Thoracic aorta (tissue), 2 donors: ENCODE measurements around the gene TSPAN5. TPM values are rescaled to one million over a fixed set of nuclear protein-coding genes. Genes with fewer than 3 reads are reported as not detected.

Source experiments
- ATAC-seq: fragments of 150-250 bp; one replicate; pipeline ENCODE4 v1.8.0; 2017; ENCODE audit warnings: low read depth; ENCODE audit not compliant: insufficient number of reproducible peaks, low FRiP score
- DNase-seq: peaks from one replicate; pipeline ENCODE4 v3.0.0-alpha.2; 2020; ENCODE audit warnings: low spot score
- H3K27ac ChIP-seq, 2 donors: fragments of 200-600 bp; sonication (generic); 1 replicate in 1 of 2; 2 replicates in 1 of 2; pipeline ENCODE4 v1.5.1; 2016; ENCODE audit warnings: mild to moderate bottlenecking in 2 of 2, moderate library complexity in 2 of 2
- H3K27me3 ChIP-seq: fragments of 200-600 bp; sonication (generic); replicated peaks from 2 replicates; pipeline ENCODE4 v1.6.0; 2016; ENCODE audit warnings: mild to moderate bottlenecking; ENCODE audit not compliant: insufficient read depth
- H3K36me3 ChIP-seq: fragments of 200-600 bp; sonication (generic); one replicate; pipeline ENCODE4 v1.5.1; 2016
- H3K4me1 ChIP-seq, 2 donors: fragments of 200-600 bp; sonication (generic); 1 replicate in 1 of 2; 2 replicates in 1 of 2; pipeline versions ENCODE4 v1.5.1 to v1.6.0; 2016; ENCODE audit warnings: low read depth in 2 of 2, mild to moderate bottlenecking in 1 of 2; ENCODE audit not compliant: control insufficient read depth in 1 of 2
- H3K4me3 ChIP-seq: fragments of 200-600 bp; sonication (generic); 2 replicates; pipeline ENCODE4 v1.5.1; 2016; ENCODE audit warnings: mild to moderate bottlenecking
- H3K9me3 ChIP-seq: fragments of 200-600 bp; sonication (generic); 2 replicates; pipeline ENCODE4 v1.5.1; 2016
- total RNA-seq, 2 donors: library from RNA; depleted of rRNA; stranded (reverse); fragments of >200 nt; gene quantifications; one replicate each; pipeline versions ENCODE4 v1.1.0 to v1.2.3, GENCODE V29; 2016
- TF ChIP-seq, protein P1 (sequence below): fragments of 200-600 bp; sonication (generic); IDR thresholded peaks from one replicate; pipeline ENCODE4 v1.5.1; 2019; ENCODE audit warnings: antibody characterized with exemption

TSPAN5 gene
- total RNA-seq, 2 donors from 2014 or later = 7.7 to 11.4 TPM

DNA sequence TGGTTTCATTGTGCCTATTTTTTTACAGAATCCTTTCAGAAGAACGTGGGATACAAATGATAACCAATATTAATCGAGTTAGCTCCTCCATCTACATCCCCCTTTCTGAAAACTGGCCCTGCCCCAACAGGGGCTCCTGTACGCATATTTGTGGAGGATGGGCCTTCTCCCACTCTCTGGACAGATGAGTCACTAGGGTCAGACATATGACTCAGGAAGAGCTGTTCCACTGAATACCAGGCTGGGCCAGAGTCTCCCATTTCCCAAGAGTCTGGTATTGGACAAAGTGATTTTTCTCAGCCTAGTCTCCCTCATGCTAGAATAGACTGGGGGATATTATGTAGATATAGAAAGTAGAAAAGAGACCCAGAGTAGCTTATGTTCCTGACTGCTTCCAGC is 142.4 kb downstream of the TSPAN5 start:
- H3K9me3 ChIP-seq = no peaks in the 10 kb centered on the region
- TF ChIP-seq, protein P1, sequence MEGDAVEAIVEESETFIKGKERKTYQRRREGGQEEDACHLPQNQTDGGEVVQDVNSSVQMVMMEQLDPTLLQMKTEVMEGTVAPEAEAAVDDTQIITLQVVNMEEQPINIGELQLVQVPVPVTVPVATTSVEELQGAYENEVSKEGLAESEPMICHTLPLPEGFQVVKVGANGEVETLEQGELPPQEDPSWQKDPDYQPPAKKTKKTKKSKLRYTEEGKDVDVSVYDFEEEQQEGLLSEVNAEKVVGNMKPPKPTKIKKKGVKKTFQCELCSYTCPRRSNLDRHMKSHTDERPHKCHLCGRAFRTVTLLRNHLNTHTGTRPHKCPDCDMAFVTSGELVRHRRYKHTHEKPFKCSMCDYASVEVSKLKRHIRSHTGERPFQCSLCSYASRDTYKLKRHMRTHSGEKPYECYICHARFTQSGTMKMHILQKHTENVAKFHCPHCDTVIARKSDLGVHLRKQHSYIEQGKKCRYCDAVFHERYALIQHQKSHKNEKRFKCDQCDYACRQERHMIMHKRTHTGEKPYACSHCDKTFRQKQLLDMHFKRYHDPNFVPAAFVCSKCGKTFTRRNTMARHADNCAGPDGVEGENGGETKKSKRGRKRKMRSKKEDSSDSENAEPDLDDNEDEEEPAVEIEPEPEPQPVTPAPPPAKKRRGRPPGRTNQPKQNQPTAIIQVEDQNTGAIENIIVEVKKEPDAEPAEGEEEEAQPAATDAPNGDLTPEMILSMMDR = no peak
- no peak for DNase-seq
- no peak for ATAC-seq
- H3K36me3 ChIP-seq = no peaks in the 10 kb centered on the region
- H3K27ac ChIP-seq = no peak overlapping the region
- H3K4me3 ChIP-seq = no peak overlapping the region
- no peaks in the 10 kb centered on the region for H3K4me1 ChIP-seq
- no peaks in the 10 kb centered on the region for H3K27me3 ChIP-seq

DNA sequence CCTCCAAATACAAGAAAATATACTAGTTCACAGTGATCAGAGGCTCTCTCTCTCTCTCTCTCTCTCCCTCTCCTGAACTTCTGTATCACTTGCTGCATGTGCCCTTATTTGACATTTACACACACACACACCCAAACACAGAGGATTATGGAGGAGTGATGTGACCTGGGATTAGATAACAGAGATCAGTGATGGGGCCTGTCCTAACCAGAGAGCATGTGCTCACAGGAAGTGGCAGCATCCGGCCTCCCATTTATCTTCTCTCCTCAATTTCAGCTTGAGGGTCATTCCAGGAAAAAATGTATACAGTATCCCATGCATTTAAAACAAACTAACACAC is 143.0 kb downstream of the TSPAN5 start:
- Histone ChIP-seq H3K36me3 (no peaks in the 10 kb centered on the region), H3K4me1 (no peaks in the 10 kb centered on the region), H3K27ac (no peak overlapping the region), H3K27me3 (no peaks in the 10 kb centered on the region), H3K4me3 (no peak overlapping the region), H3K9me3 (no peaks in the 10 kb centered on the region)
- no peak for ATAC-seq
- TF ChIP-seq, protein P1 = no peak
- no peak for DNase-seq

DNA sequence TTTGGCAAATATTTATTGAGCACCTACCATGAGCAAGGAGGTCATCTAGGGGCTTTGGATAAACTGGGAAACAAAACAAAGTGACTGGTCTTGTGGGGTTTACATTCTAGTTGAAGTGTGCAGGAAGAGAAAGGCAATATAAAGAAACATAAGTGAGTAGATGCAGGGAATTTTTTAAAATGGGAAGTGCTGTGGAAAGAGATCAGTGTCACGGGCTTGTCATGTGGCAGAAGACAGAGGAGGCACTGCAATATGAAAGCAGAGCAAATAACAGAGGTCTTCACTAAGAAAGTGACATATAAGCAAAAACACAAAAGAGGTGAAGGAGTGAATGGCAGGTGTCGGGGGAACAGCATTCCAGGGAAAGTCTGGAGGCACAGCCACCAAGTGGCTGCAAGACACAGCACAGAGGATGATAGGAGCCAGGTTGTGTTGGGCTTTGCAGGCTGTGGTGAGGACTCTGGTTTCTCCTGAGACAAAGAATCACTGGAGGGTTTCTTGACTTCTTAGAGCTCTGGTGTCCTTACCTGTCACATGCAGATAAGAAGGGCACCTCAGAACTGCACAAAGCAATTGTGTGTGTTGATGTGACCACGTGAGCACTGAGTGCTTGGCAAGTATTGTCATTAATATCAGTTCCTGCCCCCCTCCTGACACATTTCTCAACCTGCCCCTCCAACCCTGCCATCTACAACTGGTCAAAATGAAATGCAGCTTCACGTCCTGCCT is 143.5 kb downstream of the TSPAN5 start:
- no peak overlapping the region for H3K4me3 ChIP-seq
- DNase-seq (no peak), ATAC-seq (no peak)
- H3K9me3 ChIP-seq = no peaks in the 10 kb centered on the region
- H3K4me1 ChIP-seq = no peaks in the 10 kb centered on the region
- TF ChIP-seq, protein P1 = no peak
- H3K36me3 ChIP-seq = no peaks in the 10 kb centered on the region
- H3K27me3 ChIP-seq = no peaks in the 10 kb centered on the region
- H3K27ac ChIP-seq = no peak overlapping the region

DNA sequence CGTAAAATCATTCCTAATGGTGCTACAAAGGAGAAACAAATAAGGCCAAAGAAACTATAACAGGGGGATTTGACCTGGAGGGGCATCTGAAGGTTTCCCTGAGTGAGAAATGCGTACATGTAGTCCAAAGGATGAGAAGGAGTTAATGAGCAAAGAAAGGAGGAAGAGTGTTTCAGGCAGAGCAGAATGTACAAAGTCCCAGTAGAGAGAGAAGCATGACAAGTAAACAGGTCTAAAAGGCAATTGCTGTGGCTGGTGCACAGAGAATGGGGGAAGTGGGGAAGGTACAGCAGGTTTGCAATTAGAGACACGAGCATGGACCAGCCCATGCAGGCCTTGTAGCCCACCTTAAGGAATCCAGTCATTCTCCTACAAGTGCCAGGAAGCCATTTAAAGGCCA is 145.5 kb downstream of the TSPAN5 start:
- no peak for DNase-seq
- H3K36me3 ChIP-seq = no peaks in the 10 kb centered on the region

DNA sequence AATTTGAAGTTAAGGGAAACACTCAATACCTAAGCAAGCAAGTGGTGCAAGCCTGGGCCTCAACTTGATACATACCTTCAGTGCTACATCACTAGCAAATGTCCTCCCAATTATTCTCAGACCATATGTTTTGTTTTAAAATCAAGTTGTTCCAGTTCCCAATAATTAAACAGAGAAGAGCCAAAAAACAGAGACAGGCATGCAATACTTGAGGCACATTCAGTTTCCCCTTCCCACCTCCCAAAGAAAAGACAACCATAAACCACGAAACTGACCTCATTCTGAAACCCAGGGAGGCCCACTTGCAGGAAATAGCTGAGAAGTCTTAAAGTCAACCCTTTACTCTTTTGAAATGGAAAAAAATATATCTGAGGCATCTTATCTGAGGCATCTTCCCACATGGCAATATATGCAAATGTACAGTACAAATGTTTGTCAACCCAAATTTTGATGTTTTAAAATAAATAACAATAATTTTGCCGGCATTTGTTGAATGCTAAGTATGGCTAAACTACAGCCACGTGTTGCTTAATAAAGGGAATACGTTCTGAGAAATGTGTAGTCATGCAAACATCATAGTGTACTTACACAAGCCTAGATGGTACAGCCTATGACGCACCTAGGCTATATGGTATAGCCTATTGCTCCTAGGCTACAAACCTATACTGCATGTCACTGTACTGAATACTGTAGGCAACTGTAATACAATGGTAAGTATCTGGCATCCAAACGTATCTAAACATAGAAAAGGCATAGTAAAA is 147.5 kb downstream of the TSPAN5 start:
- TF ChIP-seq, protein P1 = no peak
- Histone ChIP-seq H3K27me3 (no peaks in the 10 kb centered on the region), H3K4me3 (no peak overlapping the region), H3K36me3 (no peaks in the 10 kb centered on the region), H3K27ac (no peak overlapping the region), H3K9me3 (no peaks in the 10 kb centered on the region), H3K4me1 (peaks cover 4 to 5% of the 10 kb centered on the region in 2 donors)
- no peak for DNase-seq
- no peak for ATAC-seq

More for the DNA sequence above, 145.5 kb downstream of the TSPAN5 start:
- Histone ChIP-seq H3K27me3 (no peaks in the 10 kb centered on the region), H3K4me1 (no peaks in the 10 kb centered on the region), H3K9me3 (no peaks in the 10 kb centered on the region), H3K4me3 (no peak overlapping the region), H3K27ac (no peak overlapping the region)
- TF ChIP-seq, protein P1 = no peak
- no peak for ATAC-seq
